Activated naive CD4-positive, alpha-beta T cell treated with anti-CD3 and anti-CD28 coated beads, Interleukin-2, amount 10 ng/mL, durations not matched to agents 5 hours and 36 hours (primary cell): ENCODE data around the gene TAF4. TPM values are rescaled to one million over a fixed set of nuclear protein-coding genes. Genes with fewer than 3 reads are reported as not detected.

Source experiments
- microRNA-seq: library from miRNA; unstranded; fragments of <30 nt; microRNA quantifications from one replicate; pipeline ENCODE4 v1.2.0, GENCODE V29; 2022; ENCODE audit warnings: borderline microRNAs expressed, borderline replicate concordance
- total RNA-seq, 2 experiments: library from RNA; stranded (reverse); gene quantifications; one replicate each; pipeline ENCODE4 v1.2.3, GENCODE V29; 2021

TAF4 gene, protein sequence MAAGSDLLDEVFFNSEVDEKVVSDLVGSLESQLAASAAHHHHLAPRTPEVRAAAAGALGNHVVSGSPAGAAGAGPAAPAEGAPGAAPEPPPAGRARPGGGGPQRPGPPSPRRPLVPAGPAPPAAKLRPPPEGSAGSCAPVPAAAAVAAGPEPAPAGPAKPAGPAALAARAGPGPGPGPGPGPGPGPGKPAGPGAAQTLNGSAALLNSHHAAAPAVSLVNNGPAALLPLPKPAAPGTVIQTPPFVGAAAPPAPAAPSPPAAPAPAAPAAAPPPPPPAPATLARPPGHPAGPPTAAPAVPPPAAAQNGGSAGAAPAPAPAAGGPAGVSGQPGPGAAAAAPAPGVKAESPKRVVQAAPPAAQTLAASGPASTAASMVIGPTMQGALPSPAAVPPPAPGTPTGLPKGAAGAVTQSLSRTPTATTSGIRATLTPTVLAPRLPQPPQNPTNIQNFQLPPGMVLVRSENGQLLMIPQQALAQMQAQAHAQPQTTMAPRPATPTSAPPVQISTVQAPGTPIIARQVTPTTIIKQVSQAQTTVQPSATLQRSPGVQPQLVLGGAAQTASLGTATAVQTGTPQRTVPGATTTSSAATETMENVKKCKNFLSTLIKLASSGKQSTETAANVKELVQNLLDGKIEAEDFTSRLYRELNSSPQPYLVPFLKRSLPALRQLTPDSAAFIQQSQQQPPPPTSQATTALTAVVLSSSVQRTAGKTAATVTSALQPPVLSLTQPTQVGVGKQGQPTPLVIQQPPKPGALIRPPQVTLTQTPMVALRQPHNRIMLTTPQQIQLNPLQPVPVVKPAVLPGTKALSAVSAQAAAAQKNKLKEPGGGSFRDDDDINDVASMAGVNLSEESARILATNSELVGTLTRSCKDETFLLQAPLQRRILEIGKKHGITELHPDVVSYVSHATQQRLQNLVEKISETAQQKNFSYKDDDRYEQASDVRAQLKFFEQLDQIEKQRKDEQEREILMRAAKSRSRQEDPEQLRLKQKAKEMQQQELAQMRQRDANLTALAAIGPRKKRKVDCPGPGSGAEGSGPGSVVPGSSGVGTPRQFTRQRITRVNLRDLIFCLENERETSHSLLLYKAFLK
- 10 to 100 TPM; 24.1 to 25.7 TPM for total RNA-seq

DNA sequence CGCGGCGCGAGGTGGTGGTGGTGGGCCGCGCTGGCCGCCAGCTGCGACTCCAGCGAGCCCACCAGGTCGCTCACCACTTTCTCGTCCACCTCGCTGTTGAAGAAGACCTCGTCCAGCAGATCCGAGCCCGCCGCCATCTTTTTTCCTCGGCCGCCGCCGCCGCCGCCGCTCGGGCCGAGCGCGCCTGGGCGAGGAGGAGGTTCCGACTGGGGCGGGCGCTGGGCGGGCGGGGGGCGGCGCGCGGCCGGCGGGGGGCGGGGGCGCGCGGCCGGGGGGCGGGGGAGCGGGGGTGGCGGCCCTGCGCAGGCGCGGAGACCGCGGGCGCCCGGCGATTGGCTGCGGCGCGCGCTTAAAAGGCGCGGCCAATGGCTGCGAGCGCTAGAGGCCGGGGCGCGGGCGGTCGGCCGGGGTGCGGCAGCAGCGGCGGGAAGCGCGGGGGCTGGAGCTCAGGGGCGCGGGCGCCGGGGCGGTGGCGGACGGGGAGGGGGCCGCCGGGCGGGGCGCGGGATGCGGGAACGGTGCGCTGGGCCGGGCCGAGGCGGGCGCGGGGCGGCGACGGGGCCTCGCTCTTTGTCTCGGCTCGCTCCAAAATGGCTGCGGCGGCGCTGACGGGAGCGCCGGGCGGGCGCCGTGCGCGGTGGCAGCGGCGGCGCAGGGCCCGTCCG, at the start of gene TAF4:
TAF4 (minus strand) TSS at position 208 of the 665 bp plus-strand sequence; CDS start at position 137, 71 bp downstream.

Small RNA genes lying within 50 kb of the gene (microRNA-seq; reads per million reads assigned to microRNA genes)
- not detected for gene MIR1257
- gene MIR3195 = not detected

Other genes with a start within 250 kb of the TAF4 start
- 10 to 100 TPM; 46.3 to 46.4 TPM for gene LSM14B, start 56.6 kb upstream of the TAF4 start, total RNA-seq
- gene PSMA7, start 77.5 kb upstream of the TAF4 start, total RNA-seq = 100 to 1,000 TPM; 235 to 248 TPM
- gene SS18L1, start 77.9 kb upstream of the TAF4 start, total RNA-seq = 10 to 100 TPM; 16.9 to 18.0 TPM
- gene MTG2, start 117.1 kb upstream of the TAF4 start, total RNA-seq = 10 to 100 TPM; 25.1 to 27.7 TPM
- gene HRH3, start 154.4 kb upstream of the TAF4 start, total RNA-seq = not detected
- gene OSBPL2, start 172.6 kb upstream of the TAF4 start, total RNA-seq = 10 to 100 TPM; 34.5 to 37.3 TPM
- 10 to 100 TPM; 68.2 to 69.4 TPM for gene ADRM1, start 237.1 kb upstream of the TAF4 start, total RNA-seq